IMR-90 (cell line): ENCODE measurements around the gene GREB1L.

Source experiments
- CTCF ChIP-seq: conservative IDR thresholded peaks from 2 replicates; pipeline ENCODE4 v1.5.1; 2012; ENCODE audit warnings: mild to moderate bottlenecking, low read depth, low read length, improper control_type of control experiment
- MAFK ChIP-seq: IDR thresholded peaks from 2 replicates; pipeline ENCODE4 v1.6.1; 2012; ENCODE audit warnings: low read depth, low read length, improper control_type of control experiment
- POLR2A ChIP-seq: IDR thresholded peaks from 2 replicates; pipeline ENCODE4 v1.6.1; 2012; ENCODE audit warnings: mild to moderate bottlenecking, low read depth, low read length

- TF ChIP-seq CTCF (no peak), MAFK (no peak), POLR2A (no peak)
These were observed 49.8 kb upstream of the GREB1L start for GRCh38 chr18:21192308-21192624.
